Astrocyte (in vitro differentiated cells and primary cell): ENCODE results near the gene PPM1A.

Source experiments
- EZH2 ChIP-seq: IDR thresholded peaks from 2 replicates; pipeline ENCODE4 v1.6.1; 2012; ENCODE audit warnings: mild to moderate bottlenecking, low read length, inconsistent platforms; ENCODE audit not compliant: insufficient read depth
- TF ChIP-seq, protein P1 (sequence below): IDR thresholded peaks from 2 replicates; pipeline ENCODE4 v1.5.1; 2011; ENCODE audit warnings: low read depth, mild to moderate bottlenecking, inconsistent platforms, low read length, moderate library complexity; ENCODE audit not compliant: insufficient read depth

DNA sequence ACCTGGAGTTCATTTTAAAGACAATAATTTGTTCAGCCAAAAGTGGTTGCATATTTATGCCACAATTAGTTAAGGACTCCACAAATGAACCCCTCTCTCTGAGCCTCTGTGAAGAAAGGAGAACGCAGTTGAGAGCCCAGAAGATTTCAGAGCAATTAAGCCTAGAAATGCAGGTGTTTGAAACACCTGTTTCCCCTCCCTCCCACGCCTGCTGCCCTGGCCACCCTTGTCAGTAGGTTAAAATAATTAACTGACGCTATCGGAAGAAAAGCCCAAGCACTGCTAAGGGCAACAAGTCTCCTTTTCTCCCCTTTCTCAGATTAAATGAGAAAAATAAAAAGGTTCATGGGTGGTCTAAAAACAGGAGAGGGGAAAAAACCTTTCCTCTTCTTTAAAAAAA is 99.2 kb downstream of the PPM1A start:
- no peak for TF ChIP-seq EZH2
- TF ChIP-seq, protein P1, sequence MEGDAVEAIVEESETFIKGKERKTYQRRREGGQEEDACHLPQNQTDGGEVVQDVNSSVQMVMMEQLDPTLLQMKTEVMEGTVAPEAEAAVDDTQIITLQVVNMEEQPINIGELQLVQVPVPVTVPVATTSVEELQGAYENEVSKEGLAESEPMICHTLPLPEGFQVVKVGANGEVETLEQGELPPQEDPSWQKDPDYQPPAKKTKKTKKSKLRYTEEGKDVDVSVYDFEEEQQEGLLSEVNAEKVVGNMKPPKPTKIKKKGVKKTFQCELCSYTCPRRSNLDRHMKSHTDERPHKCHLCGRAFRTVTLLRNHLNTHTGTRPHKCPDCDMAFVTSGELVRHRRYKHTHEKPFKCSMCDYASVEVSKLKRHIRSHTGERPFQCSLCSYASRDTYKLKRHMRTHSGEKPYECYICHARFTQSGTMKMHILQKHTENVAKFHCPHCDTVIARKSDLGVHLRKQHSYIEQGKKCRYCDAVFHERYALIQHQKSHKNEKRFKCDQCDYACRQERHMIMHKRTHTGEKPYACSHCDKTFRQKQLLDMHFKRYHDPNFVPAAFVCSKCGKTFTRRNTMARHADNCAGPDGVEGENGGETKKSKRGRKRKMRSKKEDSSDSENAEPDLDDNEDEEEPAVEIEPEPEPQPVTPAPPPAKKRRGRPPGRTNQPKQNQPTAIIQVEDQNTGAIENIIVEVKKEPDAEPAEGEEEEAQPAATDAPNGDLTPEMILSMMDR = no peak
